ENCODE data around the gene CPPED1. TPM values are rescaled to one million over a fixed set of nuclear protein-coding genes. Genes with fewer than 3 reads are reported as not detected.

Gene CPPED1
- total RNA-seq, 1 experiment from 2014 or later, result 7.9 TPM

GRCh38 chr16:12675046-12675445 lies 128.6 kb downstream of the CPPED1 start:
- Histone ChIP-seq H3K9ac (ENCODE audit: extremely low read depth, insufficient read length, low read length) (no peak overlapping the region), H3K79me2 (ENCODE audit: insufficient read depth, low read length) (no peaks in the 10 kb centered on the region), H3K18ac (ENCODE audit: insufficient read length, low read depth, low read length) (no peak overlapping the region), H2AK5ac (ENCODE audit: insufficient read length, low read length) (no peak overlapping the region), H3K56ac (ENCODE audit: insufficient read length, low read depth, low read length) (no peak overlapping the region), H3K9me3 (ENCODE audit: control insufficient read depth, low read depth, low read length) (no peaks in the 10 kb centered on the region), H2BK15ac (ENCODE audit: low read depth, low read length) (no peak overlapping the region), H3K23me2 (ENCODE audit: insufficient read length, low read depth, low read length, poor library complexity, severe bottlenecking) (no peaks in the 10 kb centered on the region), H3K4me2 (ENCODE audit: insufficient read depth, insufficient read length, low read length) (no peak overlapping the region), H3K4me1 (ENCODE audit: insufficient read depth, low read length) (no peaks in the 10 kb centered on the region), H2BK5ac (ENCODE audit: insufficient read length, low read length) (no peak overlapping the region), H3K14ac (ENCODE audit: insufficient read depth, low read length) (no peak overlapping the region), H3K27me3 (ENCODE audit: insufficient read depth, low read length) (no peaks in the 10 kb centered on the region), H4K5ac (ENCODE audit: insufficient read length, low read depth, low read length) (no peak overlapping the region), H3K79me1 (ENCODE audit: insufficient read depth, low read depth, low read length, poor library complexity, severe bottlenecking) (no peaks in the 10 kb centered on the region), H3K27ac (ENCODE audit: insufficient read length, low read depth, low read length) (no peak overlapping the region), H4K20me1 (ENCODE audit: control insufficient read depth, insufficient read depth, insufficient read length) (no peaks in the 10 kb centered on the region), H3K23ac (ENCODE audit: insufficient read length, low read depth, low read length) (no peak overlapping the region), H3K4ac (ENCODE audit: low read depth, low read length) (no peak overlapping the region), H2BK120ac (ENCODE audit: low read depth, low read length, poor library complexity, severe bottlenecking) (no peak overlapping the region), H4K8ac (replicated peaks; ENCODE audit: insufficient read length, low read depth, low read length) (no peak overlapping the region), H2BK20ac (ENCODE audit: low read depth, low read length, poor library complexity, severe bottlenecking) (no peak overlapping the region), H2AFZ (ENCODE audit: low read length) (no peak overlapping the region), H3T11ph (ENCODE audit: low read length) (no peak overlapping the region), H4K91ac (ENCODE audit: insufficient read length, low read depth, low read length) (no peak overlapping the region), H2BK12ac (ENCODE audit: insufficient read length, low read depth, low read length) (no peak overlapping the region)
- no CpG with 5 or more reads among the region's 4 CpGs for WGBS (ENCODE audit: extremely low coverage, insufficient read length, low lambda C conversion rate)
- H3K4me1 Mint-ChIP-seq, result peaks cover 31 to 32% of the 10 kb centered on the region in 2 experiments
- no peak overlapping the region for H3K27ac Mint-ChIP-seq
- no peak for DNase-seq
- H3K27me3 Mint-ChIP-seq (ENCODE audit: low read depth), result no peaks in the 10 kb centered on the region
- no peak for TF ChIP-seq CTCF (conservative IDR thresholded peaks at IDR 0.05)
- H3K4me3 Mint-ChIP-seq, result no peak overlapping the region
- peaks cover 0 to 9% (median 0%) of the 10 kb centered on the region in 3 experiments; a peak in 1 of 7 replicates for H3K36me3 Mint-ChIP-seq (ENCODE audit: insufficient read depth in 1 of 3, low read depth in 3 of 3)
- peaks cover 0 to 8% of the 10 kb centered on the region in 2 experiments; a peak in 3 of 5 replicates for H3K9me3 Mint-ChIP-seq
